NCI-H510A treated with DMSO at 0.1 percent for 48 hours (cell line): Measurements from ENCODE around the gene SPATA25.
"Not testable (repeated sequence)": the region's sequence is repeated elsewhere in the genome, so short reads cannot be mapped to it uniquely, and the experiment has no call there.

Experiments
- DNase-seq: peaks from one replicate; lab custom pipeline; 2025; lab: John Stamatoyannopoulos, UW

The SPATA25 gene

GRCh38 chr20:45913116-45913515 is 25.7 kb upstream of the SPATA25 start:
- DNase-seq: no peak

DNA sequence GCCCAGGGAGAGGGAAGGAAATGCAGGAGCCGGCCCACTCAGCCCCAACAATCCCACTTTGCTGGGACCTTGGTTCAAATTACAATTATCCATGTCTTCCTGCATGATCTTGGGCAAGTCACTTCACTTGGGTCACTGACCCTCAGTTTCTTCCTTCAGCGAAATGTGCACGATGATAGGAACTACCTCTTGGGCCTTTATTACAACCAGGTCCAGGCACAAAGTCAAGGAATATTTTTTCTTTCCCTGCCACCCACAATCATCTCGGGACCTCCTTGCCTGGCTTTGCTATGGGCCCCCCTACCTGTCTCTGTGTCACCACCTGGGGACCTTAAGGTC is 24.9 kb upstream of the SPATA25 start:
- no peak for DNase-seq

DNA sequence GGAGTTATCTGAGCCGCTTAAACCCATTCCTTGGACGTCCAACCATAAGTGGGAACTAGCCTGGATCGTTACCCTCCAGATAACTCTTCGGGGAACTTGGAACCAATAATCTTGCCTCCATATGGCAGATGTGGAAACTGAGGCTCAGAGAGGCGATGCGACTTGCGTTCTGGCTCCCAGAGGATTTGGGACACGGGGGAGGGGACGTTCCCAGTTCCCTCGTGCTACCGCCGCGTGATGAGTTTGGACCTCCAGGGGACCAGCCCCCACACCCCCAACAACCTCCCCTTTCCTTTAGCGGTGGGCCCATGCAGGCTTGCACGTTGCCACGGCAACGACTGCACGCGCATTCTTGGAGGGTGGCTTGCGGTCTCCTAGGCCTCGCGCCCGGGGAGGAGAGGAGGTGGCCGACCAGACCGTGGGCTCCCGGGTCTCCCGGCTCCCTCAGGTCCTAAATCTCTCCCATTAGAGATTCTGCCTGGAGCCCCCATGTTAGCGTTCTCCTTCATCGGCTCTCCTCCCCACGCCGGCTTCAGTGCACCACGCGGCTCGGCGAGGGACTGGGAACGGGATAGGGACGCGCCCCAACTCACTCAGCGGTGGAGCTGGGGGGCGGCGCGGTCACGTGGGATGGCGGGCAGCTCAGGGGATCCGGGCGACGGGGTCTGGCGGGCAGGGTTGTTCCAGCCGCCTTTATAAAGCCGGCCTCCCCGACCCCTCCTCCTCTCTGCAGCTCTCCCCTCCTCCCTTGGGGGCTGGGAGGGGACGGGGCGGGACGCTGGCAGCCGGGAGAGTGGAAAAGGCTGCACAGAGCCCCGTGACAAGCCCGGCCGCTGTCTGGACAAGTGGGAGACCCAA is 24.3 kb upstream of the SPATA25 start, which contains the start of gene PLTP:
TSS of gene PLTP (minus strand) at position 670 of the 858 bp plus-strand sequence. CDS start 703 bp downstream, outside the sequence.
- DNase-seq: no peak

DNA sequence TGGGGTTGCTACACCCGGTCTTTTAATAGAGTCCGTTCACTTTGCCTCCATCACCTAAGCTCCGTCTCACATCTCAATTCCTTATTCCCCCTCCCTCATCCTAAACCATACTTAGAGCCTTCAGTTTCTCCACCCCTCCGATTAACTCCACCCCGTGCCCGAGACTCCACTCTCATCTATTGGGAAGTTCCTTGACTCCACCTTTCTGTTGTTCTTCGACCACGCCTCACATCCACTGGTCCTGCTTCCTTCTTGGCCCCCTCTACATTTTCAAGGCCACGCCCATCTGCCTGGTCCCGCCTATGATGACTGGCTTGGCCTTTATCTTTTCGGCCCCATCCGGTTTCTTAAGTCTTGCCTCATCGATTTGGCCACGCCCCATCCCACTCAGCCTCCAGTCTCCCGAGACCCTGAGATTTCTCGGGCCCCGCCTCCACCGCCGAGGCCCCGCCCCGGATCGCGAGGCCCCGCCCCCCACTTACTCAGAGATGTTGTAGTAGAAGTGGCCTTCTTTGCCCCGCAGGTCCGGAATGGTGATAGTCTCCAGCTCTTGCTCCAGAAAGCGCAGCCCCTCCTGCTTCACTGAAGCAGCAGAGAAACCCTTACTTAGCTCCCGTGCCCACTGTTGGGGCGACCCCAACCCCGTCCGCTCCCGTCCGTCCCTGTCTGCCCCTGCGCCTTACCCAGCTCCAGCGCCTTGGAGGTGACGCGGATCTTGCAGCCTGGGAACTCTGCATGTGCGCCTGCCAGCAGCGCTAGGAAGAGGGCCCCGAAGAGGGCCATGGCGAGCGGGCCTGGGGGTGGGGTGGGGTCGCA is 23.5 kb upstream of the SPATA25 start:
- DNase-seq: no peak

- no peak for DNase-seq
These were observed 22.6 kb upstream of the SPATA25 start for GRCh38 chr20:45909817-45910669.

GRCh38 chr20:45909336-45909808 is 21.9 kb upstream of the SPATA25 start:
- DNase-seq: no peak

DNA sequence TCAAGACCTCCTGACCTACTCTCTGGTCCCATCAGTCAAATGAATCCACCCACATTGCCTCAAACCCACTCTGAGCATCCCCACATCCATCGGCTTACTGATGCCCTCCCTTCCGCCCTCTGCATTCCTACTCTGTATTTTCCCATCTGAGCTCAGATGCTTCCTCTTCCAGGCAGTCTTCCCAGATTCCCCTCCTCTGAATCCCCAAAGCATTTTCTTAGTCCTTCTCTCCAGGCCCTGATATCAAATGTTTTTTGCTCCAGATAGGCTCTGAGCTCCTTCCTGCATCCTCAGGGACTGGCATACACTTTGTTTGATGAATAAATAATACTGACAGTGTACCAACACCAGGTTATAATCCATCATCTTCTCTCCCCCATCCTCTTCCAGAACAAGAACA is 20.7 kb upstream of the SPATA25 start:
- no peak for DNase-seq

GRCh38 chr20:45907219-45907948 is 20.0 kb upstream of the SPATA25 start:
- no peak for DNase-seq

DNA sequence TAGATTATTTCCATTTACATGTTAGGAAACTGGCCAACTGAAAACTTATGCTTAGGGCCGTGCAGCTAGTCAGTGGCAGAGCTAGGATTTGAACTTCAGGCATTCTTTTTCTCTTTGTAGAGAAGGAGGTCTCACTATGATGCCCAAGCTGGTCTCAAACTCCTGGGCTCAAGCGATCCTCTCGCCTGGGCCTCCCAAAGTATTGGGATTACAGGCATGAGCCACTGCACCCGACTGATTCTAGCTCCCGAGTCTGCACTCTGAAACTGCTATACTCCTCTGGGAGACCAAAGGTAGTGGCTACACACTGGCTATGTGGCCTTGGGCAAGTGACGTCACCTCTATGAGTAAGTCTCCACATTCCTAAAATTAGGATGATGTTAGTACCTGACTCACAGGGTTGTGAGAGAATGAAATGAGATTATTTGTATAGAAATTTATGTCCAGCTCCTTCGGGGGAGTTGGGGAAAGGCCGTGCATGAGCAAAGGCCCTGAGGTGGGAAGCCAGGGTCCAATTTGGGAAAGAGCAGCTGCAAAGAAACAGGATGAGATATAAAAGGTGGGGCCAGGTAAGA is 18.2 kb upstream of the SPATA25 start:
- no peak for DNase-seq

DNA sequence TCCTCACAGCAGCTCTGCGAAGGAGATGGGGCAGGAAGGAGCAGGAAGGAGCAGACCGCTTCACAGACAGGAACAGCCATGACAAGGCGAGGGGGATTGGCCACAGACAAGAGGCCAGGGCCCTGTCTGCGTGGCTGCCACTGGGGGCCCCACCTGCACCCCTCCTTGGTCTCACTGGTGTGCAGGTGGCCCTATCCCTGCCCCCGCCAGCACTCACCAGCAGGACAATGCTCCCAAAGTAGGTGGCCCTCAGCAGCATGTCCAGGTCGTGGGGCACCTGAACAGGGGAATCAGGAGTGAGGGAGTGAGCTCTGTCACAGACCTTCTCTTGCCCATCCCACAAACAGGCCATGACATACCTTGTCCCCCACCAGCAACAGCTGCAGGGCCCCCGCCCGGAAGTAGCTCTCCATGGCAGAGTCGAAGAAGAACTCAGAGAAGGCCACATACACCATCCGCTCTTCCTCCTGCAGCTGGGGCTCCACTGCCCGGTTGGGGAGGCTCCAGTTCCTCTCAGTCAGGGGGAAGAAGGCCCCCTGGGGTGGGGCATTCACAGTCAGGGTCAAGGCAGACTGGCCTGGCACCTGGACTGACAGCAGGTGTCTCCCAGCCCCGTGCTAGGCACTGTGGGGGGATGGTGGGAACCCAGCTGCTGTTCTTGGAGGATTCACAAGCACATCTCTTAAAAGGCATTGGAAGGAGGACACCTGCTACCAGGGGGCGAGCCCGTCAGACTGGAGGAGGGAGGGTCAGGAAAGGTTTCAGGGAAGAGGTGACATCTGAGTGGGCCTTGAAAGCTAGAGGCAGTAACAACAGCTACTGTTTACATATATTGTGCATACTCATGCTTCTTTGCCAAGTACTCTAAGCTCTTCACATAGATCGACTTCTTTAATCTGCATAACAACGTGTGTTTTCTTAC is 17.4 kb upstream of the SPATA25 start:
- DNase-seq: no peak

GRCh38 chr20:45902199-45902701 is 14.8 kb upstream of the SPATA25 start:
- DNase-seq: no peak

DNA sequence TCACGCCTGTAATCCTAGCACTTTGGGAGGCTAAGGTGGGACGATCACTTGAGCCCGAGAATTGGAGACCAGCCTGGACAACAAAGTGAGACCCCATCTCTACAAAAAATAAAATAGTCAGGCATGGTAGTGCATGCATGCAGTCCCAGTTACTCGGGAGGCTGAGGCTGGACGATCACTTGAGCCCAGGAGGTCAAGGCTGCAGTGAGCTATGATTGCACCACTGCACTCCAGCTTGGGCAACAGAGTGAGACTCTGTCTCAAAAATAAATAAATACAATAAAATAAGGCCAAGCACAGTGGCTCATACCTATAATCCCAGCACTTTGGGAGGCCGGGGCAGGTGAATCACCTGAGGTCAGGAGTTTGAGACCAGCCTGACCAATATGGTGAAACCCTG is 13.9 kb upstream of the SPATA25 start:
- not testable (repeated sequence) for DNase-seq

- DNase-seq: no peak
These were observed 11.8 kb upstream of the SPATA25 start for GRCh38 chr20:45899046-45899835.

DNA sequence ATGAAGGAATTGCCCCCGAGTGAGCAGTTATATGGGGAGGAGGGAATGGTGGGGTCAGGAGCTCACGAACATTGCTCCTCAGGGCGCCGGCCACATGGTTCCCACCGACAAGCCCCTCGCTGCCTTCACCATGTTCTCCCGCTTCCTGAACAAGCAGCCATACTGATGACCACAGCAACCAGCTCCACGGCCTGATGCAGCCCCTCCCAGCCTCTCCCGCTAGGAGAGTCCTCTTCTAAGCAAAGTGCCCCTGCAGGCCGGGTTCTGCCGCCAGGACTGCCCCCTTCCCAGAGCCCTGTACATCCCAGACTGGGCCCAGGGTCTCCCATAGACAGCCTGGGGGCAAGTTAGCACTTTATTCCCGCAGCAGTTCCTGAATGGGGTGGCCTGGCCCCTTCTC is 10.9 kb upstream of the SPATA25 start:
- no peak for DNase-seq

- no peak for DNase-seq
These were observed 10.3 kb upstream of the SPATA25 start for GRCh38 chr20:45897692-45898091.

GRCh38 chr20:45897289-45897688 is 9.9 kb upstream of the SPATA25 start:
- DNase-seq: no peak

DNA sequence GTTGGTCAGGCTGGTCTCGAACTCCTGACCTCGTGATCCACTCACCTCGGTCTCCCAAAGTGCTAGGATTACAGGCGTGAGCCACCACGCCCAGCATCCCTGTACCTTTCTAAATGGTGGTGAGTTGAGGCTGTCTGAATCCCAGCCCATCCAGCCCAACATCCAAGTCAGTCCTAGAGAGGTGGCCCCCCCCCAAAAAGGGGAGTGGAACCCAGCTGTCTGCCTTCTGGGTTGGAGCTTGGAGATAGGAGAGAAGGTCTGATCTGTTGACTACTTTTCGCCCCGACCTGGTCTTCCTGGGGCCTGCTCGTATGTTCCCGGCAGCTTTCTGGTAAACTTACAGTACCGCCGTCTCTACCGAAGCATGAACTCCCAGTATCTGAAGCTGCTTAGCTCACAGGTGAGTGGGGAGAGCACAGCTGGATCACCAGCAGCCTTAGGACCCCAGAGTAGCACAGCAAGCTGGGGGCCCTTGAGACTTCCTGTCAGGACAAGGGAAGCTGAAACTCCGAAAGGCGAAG is 9.3 kb upstream of the SPATA25 start:
- DNase-seq: no peak

DNA sequence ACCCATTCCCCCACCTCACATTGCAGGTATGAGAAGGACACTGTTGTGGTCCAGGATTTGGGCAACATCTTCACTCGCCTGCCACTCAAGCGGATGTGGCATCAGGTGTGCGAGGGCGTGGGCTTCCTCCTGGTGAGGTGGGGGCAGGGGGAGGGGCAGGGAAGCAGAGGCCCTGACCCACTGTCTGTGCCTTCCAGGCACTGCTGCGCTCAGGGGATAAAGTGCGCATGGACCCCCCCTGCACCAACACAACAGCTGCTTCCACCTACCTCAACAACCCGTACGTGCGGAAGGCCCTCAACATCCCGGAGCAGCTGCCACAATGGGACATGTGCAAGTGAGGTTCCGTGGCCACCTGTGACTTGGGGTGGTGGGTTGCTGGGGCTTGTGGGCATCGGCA is 7.4 kb upstream of the SPATA25 start:
- DNase-seq: no peak

DNA sequence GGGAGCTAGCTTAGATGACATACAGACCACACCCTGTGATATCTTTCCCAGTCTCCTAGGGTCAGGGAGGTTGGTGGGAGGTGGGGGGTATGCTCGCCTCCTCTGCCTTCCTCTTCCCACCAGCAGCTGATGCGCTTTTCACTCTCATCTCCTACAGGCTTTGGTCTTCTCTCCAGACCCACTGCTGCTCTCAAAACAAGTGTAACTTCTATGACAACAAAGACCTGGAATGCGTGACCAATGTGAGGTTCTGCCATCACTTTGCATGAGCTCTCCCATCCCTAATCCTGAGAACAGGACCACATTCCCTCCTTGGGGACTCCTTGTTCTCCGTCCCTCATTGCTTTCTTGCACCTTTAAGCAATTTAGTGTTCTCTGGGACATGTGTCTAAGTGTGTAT is 6.4 kb upstream of the SPATA25 start:
- no peak for DNase-seq
